SK-N-SH treated with all-trans-retinoic acid at 6 μM for 48 hours (cell line): ENCODE data around the gene CKM.

ENCODE experiments used
- ATAC-seq: fragments of 200-7000 bp; cut with Tn5 transposase; 3 replicates; pipeline ENCODE4 v1.9.1; 2020; ENCODE audit warnings: mild to moderate bottlenecking, moderate library complexity
- CSDC2 ChIP-seq: fragments of 250-450 bp; sonication (Bioruptor Pico); IDR thresholded peaks from 2 replicates; pipeline ENCODE4 v1.5.0; 2020; ENCODE audit warnings: mild to moderate bottlenecking, moderate library complexity
- ESRRG ChIP-seq: fragments of 250-450 bp; sonication (Bioruptor Pico); IDR thresholded peaks from 2 replicates; pipeline ENCODE4 v1.6.1; 2021; ENCODE audit warnings: mild to moderate bottlenecking
- GLIS3 ChIP-seq: fragments of 250-450 bp; sonication (Bioruptor Pico); IDR thresholded peaks from 2 replicates; pipeline ENCODE4 v1.5.0; 2020; ENCODE audit warnings: mild to moderate bottlenecking, moderate library complexity
- OSR1 ChIP-seq: fragments of 250-450 bp; sonication (Bioruptor Pico); IDR thresholded peaks from 2 replicates; pipeline ENCODE4 v1.8.0; 2022; ENCODE audit warnings: moderate library complexity, mild to moderate bottlenecking, inconsistent platforms
- PPARA ChIP-seq: fragments of 250-450 bp; sonication (Bioruptor Pico); IDR thresholded peaks from 2 replicates; pipeline ENCODE4 v1.5.0; 2020; ENCODE audit warnings: mild to moderate bottlenecking, borderline replicate concordance
- RARB ChIP-seq: fragments of 250-450 bp; sonication (Bioruptor Pico); IDR thresholded peaks from 2 replicates; pipeline ENCODE4 v1.8.0; 2021; ENCODE audit warnings: mild to moderate bottlenecking, moderate library complexity
- SNAI2 ChIP-seq: fragments of 250-450 bp; sonication (Bioruptor Pico); IDR thresholded peaks from 2 replicates; pipeline ENCODE4 v1.5.0; 2020; ENCODE audit warnings: mild to moderate bottlenecking, moderate library complexity
- TCF4 ChIP-seq: fragments of 250-450 bp; sonication (Bioruptor Pico); IDR thresholded peaks from 2 replicates; pipeline ENCODE4 v1.8.0; 2021; ENCODE audit warnings: mild to moderate bottlenecking, moderate library complexity, borderline replicate concordance
- ZC3H10 ChIP-seq: fragments of 250-450 bp; sonication (Bioruptor Pico); IDR thresholded peaks from 2 replicates; pipeline ENCODE4 v1.5.1; 2021; ENCODE audit warnings: mild to moderate bottlenecking, moderate library complexity
- ZFP3 ChIP-seq: fragments of 250-450 bp; sonication (Bioruptor Pico); IDR thresholded peaks from 2 replicates; pipeline ENCODE4 v1.5.0; 2020; ENCODE audit warnings: mild to moderate bottlenecking, moderate library complexity
- ZFP30 ChIP-seq: fragments of 450-650 bp; formaldehyde crosslinking; IDR thresholded peaks from 2 replicates; pipeline ENCODE4 v1.5.0; 2022; ENCODE audit warnings: mild to moderate bottlenecking, moderate library complexity
- ZNF565 ChIP-seq: fragments of 450-650 bp; formaldehyde crosslinking; conservative IDR thresholded peaks from 2 replicates; pipeline ENCODE4 v1.5.0; 2020; ENCODE audit warnings: low read depth, mild to moderate bottlenecking, moderate library complexity
- ZNF70 ChIP-seq: fragments of 450-650 bp; formaldehyde crosslinking; IDR thresholded peaks from 2 replicates; pipeline ENCODE4 v1.5.0; 2020; ENCODE audit warnings: mild to moderate bottlenecking, moderate library complexity
- TF ChIP-seq, protein P1 (sequence below): fragments of 250-450 bp; sonication (Bioruptor Pico); IDR thresholded peaks from 2 replicates; pipeline ENCODE4 v1.5.0; 2020; ENCODE audit warnings: mild to moderate bottlenecking, moderate library complexity
- TF ChIP-seq, protein P2 (sequence below): fragments of 250-450 bp; sonication (Bioruptor Pico); IDR thresholded peaks from 2 replicates; pipeline ENCODE4 v1.5.1; 2020; ENCODE audit warnings: low read depth, mild to moderate bottlenecking, moderate library complexity
- TF ChIP-seq, protein P3 (sequence below): fragments of 250-450 bp; sonication (Bioruptor Pico); IDR thresholded peaks from 2 replicates; pipeline ENCODE4 v1.8.0; 2021; ENCODE audit warnings: low read depth, mild to moderate bottlenecking, moderate library complexity, borderline replicate concordance
- TF ChIP-seq, protein P4 (sequence below): fragments of 250-450 bp; sonication (Bioruptor Pico); IDR thresholded peaks from 2 replicates; pipeline ENCODE4 v1.5.1; 2021; ENCODE audit warnings: mild to moderate bottlenecking, moderate library complexity
- TF ChIP-seq, protein P5 (sequence below): fragments of 250-450 bp; sonication (Bioruptor Pico); IDR thresholded peaks from 2 replicates; pipeline ENCODE4 v1.8.0; 2020; ENCODE audit warnings: mild to moderate bottlenecking, moderate library complexity, borderline replicate concordance

The CKM gene

GRCh38 chr19:45293682-45294081, 29.0 kb downstream of the CKM start:
- no peak for ATAC-seq
- TF ChIP-seq CSDC2: no peak
- TF ChIP-seq, protein P1, sequence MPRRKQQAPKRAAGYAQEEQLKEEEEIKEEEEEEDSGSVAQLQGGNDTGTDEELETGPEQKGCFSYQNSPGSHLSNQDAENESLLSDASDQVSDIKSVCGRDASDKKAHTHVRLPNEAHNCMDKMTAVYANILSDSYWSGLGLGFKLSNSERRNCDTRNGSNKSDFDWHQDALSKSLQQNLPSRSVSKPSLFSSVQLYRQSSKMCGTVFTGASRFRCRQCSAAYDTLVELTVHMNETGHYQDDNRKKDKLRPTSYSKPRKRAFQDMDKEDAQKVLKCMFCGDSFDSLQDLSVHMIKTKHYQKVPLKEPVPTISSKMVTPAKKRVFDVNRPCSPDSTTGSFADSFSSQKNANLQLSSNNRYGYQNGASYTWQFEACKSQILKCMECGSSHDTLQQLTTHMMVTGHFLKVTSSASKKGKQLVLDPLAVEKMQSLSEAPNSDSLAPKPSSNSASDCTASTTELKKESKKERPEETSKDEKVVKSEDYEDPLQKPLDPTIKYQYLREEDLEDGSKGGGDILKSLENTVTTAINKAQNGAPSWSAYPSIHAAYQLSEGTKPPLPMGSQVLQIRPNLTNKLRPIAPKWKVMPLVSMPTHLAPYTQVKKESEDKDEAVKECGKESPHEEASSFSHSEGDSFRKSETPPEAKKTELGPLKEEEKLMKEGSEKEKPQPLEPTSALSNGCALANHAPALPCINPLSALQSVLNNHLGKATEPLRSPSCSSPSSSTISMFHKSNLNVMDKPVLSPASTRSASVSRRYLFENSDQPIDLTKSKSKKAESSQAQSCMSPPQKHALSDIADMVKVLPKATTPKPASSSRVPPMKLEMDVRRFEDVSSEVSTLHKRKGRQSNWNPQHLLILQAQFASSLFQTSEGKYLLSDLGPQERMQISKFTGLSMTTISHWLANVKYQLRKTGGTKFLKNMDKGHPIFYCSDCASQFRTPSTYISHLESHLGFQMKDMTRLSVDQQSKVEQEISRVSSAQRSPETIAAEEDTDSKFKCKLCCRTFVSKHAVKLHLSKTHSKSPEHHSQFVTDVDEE (CRISPR knock-in tag): no peak
- TF ChIP-seq, protein P2, sequence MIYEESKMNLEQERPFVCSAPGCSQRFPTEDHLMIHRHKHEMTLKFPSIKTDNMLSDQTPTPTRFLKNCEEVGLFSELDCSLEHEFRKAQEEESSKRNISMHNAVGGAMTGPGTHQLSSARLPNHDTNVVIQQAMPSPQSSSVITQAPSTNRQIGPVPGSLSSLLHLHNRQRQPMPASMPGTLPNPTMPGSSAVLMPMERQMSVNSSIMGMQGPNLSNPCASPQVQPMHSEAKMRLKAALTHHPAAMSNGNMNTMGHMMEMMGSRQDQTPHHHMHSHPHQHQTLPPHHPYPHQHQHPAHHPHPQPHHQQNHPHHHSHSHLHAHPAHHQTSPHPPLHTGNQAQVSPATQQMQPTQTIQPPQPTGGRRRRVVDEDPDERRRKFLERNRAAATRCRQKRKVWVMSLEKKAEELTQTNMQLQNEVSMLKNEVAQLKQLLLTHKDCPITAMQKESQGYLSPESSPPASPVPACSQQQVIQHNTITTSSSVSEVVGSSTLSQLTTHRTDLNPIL (CRISPR knock-in tag): no peak
- TF ChIP-seq, protein P3, sequence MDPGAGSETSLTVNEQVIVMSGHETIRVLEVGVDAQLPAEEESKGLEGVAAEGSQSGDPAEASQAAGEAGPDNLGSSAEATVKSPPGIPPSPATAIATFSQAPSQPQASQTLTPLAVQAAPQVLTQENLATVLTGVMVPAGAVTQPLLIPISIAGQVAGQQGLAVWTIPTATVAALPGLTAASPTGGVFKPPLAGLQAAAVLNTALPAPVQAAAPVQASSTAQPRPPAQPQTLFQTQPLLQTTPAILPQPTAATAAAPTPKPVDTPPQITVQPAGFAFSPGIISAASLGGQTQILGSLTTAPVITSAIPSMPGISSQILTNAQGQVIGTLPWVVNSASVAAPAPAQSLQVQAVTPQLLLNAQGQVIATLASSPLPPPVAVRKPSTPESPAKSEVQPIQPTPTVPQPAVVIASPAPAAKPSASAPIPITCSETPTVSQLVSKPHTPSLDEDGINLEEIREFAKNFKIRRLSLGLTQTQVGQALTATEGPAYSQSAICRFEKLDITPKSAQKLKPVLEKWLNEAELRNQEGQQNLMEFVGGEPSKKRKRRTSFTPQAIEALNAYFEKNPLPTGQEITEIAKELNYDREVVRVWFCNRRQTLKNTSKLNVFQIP: no peak
- TF ChIP-seq RARB: no peak
- no peak for TF ChIP-seq SNAI2 (CRISPR knock-in tag)

GRCh38 chr19:45291834-45292233, 30.8 kb downstream of the CKM start:
- no peak for ATAC-seq
- TF ChIP-seq TCF4 (CRISPR knock-in tag) (no peak), RARB (no peak), ZNF565 (CRISPR knock-in tag) (no peak), ZFP3 (CRISPR knock-in tag) (no peak), OSR1 (CRISPR knock-in tag) (no peak), CSDC2 (no peak), SNAI2 (CRISPR knock-in tag) (no peak), ESRRG (no peak)
- TF ChIP-seq, protein P4, sequence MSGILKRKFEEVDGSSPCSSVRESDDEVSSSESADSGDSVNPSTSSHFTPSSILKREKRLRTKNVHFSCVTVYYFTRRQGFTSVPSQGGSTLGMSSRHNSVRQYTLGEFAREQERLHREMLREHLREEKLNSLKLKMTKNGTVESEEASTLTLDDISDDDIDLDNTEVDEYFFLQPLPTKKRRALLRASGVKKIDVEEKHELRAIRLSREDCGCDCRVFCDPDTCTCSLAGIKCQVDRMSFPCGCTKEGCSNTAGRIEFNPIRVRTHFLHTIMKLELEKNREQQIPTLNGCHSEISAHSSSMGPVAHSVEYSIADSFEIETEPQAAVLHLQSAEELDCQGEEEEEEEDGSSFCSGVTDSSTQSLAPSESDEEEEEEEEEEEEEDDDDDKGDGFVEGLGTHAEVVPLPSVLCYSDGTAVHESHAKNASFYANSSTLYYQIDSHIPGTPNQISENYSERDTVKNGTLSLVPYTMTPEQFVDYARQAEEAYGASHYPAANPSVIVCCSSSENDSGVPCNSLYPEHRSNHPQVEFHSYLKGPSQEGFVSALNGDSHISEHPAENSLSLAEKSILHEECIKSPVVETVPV: no peak
- TF ChIP-seq, protein P2 (CRISPR knock-in tag): no peak
- TF ChIP-seq, protein P5, sequence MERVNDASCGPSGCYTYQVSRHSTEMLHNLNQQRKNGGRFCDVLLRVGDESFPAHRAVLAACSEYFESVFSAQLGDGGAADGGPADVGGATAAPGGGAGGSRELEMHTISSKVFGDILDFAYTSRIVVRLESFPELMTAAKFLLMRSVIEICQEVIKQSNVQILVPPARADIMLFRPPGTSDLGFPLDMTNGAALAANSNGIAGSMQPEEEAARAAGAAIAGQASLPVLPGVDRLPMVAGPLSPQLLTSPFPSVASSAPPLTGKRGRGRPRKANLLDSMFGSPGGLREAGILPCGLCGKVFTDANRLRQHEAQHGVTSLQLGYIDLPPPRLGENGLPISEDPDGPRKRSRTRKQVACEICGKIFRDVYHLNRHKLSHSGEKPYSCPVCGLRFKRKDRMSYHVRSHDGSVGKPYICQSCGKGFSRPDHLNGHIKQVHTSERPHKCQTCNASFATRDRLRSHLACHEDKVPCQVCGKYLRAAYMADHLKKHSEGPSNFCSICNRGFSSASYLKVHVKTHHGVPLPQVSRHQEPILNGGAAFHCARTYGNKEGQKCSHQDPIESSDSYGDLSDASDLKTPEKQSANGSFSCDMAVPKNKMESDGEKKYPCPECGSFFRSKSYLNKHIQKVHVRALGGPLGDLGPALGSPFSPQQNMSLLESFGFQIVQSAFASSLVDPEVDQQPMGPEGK (CRISPR knock-in tag): no peak

DNA sequence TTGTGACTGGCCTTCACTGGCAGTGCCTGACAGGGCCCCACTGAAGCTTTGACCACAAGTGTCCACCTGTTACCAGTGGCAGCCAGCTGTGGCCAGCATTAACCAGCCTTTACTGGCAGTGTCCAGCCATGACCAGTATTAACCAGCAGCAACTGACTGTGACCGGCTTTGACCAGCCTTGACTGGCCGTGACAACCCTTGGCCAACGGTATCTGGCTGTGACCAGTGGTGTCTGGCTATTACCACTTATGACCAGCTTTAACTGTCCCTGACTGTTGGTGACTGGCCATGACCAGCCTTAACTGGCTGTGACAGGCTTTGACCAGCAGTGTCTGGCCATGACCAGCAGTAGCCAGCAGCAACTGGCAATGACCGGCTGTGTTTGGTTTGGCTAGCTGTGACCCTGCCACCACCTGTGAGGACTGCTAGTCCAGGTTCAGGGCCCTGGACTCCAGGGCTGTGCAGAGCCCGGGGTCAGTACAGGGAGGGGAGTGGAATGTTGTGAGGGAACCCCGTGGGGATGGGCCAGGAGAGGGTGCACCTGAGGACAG, 32.2 kb downstream of the CKM start:
- no peak for ATAC-seq

More for the DNA sequence above, 32.2 kb downstream of the CKM start:
- TF ChIP-seq PPARA (CRISPR knock-in tag) (no peak), ZFP30 (CRISPR knock-in tag) (no peak), ZC3H10 (CRISPR knock-in tag) (no peak), ZNF70 (CRISPR knock-in tag) (no peak), TCF4 (CRISPR knock-in tag) (no peak), RARB (no peak), GLIS3 (CRISPR knock-in tag) (no peak)
- TF ChIP-seq, protein P1 (CRISPR knock-in tag): no peak
- TF ChIP-seq, protein P5 (CRISPR knock-in tag): no peak
